GM21381 (cell line): ENCODE measurements around the gene TMEM88.

Experiments used
- ATAC-seq: cut with Tn5 transposase; IDR thresholded peaks from one replicate; pipeline ENCODE4 v1.9.1; 2021; ENCODE audit warnings: mild to moderate bottlenecking, moderate library complexity; ENCODE audit not compliant: unreplicated experiment

Gene TMEM88

GRCh38 chr17:7843536-7844291, 11.2 kb upstream of the TMEM88 start:
- peak; percentile 25 for ATAC-seq

GRCh38 chr17:7844292-7845154, 10.3 kb upstream of the TMEM88 start:
- peak; percentile 41 for ATAC-seq

- no peak for ATAC-seq
Measured at GRCh38 chr17:7845359-7846062, 9.4 kb upstream of the TMEM88 start.

- no peak for ATAC-seq
Measured at GRCh38 chr17:7846063-7846735, 8.7 kb upstream of the TMEM88 start.

GRCh38 chr17:7846765-7847661, 7.9 kb upstream of the TMEM88 start:
- no peak for ATAC-seq

GRCh38 chr17:7848131-7848579, 6.7 kb upstream of the TMEM88 start:
- ATAC-seq = no peak

GRCh38 chr17:7848739-7849129, 6.1 kb upstream of the TMEM88 start:
- no peak for ATAC-seq

GRCh38 chr17:7849130-7849750, 5.6 kb upstream of the TMEM88 start:
- no peak for ATAC-seq

GRCh38 chr17:7849751-7850504, 4.9 kb upstream of the TMEM88 start:
- ATAC-seq = no peak

- ATAC-seq = no peak
Measured at GRCh38 chr17:7850701-7851437, 4.0 kb upstream of the TMEM88 start.

- peak; percentile 55 for ATAC-seq
Measured at GRCh38 chr17:7851438-7852261, 3.2 kb upstream of the TMEM88 start.

- no peak for ATAC-seq
Measured at GRCh38 chr17:7852262-7852670, 2.6 kb upstream of the TMEM88 start.

GRCh38 chr17:7852919-7853690, 1.8 kb upstream of the TMEM88 start:
- no peak for ATAC-seq

- no peak for ATAC-seq
Measured at GRCh38 chr17:7853691-7854038, 1.2 kb upstream of the TMEM88 start.

- no peak for ATAC-seq
Measured at GRCh38 chr17:7854078-7854777, 638 bp upstream of the TMEM88 start.

GRCh38 chr17:7855660-7856010, 769 bp downstream of the TMEM88 start:
- no peak for ATAC-seq
